HCT116 (cell line): Measurements from ENCODE around the gene CCDC106. TPM values are rescaled to one million over a fixed set of nuclear protein-coding genes. Genes with fewer than 3 reads are reported as not detected.
A peak's percentile ranks its signal among the peaks of the same experiment; 100 is the strongest.

Source experiments
- ATAC-seq: fragments of 200-7000 bp; cut with Tn5 transposase; 2 replicates; pipeline ENCODE4 v1.9.1; 2020; ENCODE audit warnings: mild to moderate bottlenecking, moderate library complexity
- BruUV-seq: library from RNA; stranded (reverse); fragments of 400-500 nt; replicated peaks from 2 replicates; lab custom pipeline; 2021; lab: Mats Ljungman, UMichigan
- CTCF ChIA-PET: fragments of 300-600 bp; sonication (Branson Sonifier 250); formaldehyde crosslinking; loops from one replicate; lab custom pipeline; 2021; ENCODE audit warnings: antibody characterized with exemption; lab: Charles Lee
- POLR2A ChIA-PET: fragments of 300-600, 350-600 bp; sonication (Branson Sonifier 250); formaldehyde crosslinking; loops from one replicate; lab custom pipeline; 2021; ENCODE audit warnings: antibody characterized with exemption; lab: Charles Lee
- RAD21 ChIA-PET, 2 experiments: fragments of 300-600 bp; sonication (Branson Sonifier 250); formaldehyde crosslinking; loops; one replicate each; lab custom pipeline; 2023; ENCODE audit warnings: low total read pairs in 2 of 2; ENCODE audit not compliant: uncharacterized antibody in 2 of 2, unreplicated experiment in 2 of 2, low non-redundant PET in 1 of 2; lab: Charles Lee
- DNase-seq: peaks from one replicate; pipeline ENCODE4 v3.0.0-alpha.2; 2010; ENCODE audit warnings: low read depth, low spot score
- H2AFZ ChIP-seq: fragments of 200-600 bp; shearing (Covaris generic), sonication (generic); 2 replicates; pipeline ENCODE4 v1.6.1; 2017; ENCODE audit warnings: low read depth, mixed run types, mixed read lengths, antibody characterized with exemption, low read length; ENCODE audit not compliant: poor library complexity, severe bottlenecking
- H3K27ac ChIP-seq: 2 replicates; pipeline ENCODE4 v1.5.1; 2012; ENCODE audit warnings: low read depth, low read length
- H3K27me3 ChIP-seq: fragments of 200-600 bp; sonication (generic); 2 replicates; pipeline ENCODE4 v1.6.1; 2016; ENCODE audit warnings: mixed run types, low read length, mixed read lengths; ENCODE audit not compliant: insufficient read depth
- H3K36me3 ChIP-seq, 2 experiments: fragments of 200-500 bp in 1 of 2; fragments of 200-600 bp in 1 of 2; sonication (Bioruptor generic) in 1 of 2; sonication (generic) in 1 of 2; 2 replicates each; pipeline versions ENCODE4 v1.5.1 to v1.6.1; 2014 to 2016; ENCODE audit warnings: low read length in 2 of 2, inconsistent platforms in 1 of 2, mixed read lengths in 1 of 2, mixed run types in 1 of 2; ENCODE audit not compliant: insufficient read depth in 2 of 2, control insufficient read depth in 1 of 2
- H3K4me1 ChIP-seq, 2 experiments: fragments of 200-600 bp in 1 of 2; sonication (generic) in 1 of 2; 2 replicates each; pipeline versions ENCODE4 v1.5.1 to v1.6.1; 2012 to 2017; ENCODE audit warnings: low read length in 2 of 2, inconsistent platforms in 1 of 2, mild to moderate bottlenecking in 1 of 2, mixed read lengths in 1 of 2, mixed run types in 1 of 2, moderate library complexity in 1 of 2; ENCODE audit not compliant: insufficient read depth in 2 of 2, control insufficient read depth in 1 of 2
- H3K4me2 ChIP-seq: fragments of 200-600 bp; sonication (generic); 2 replicates; pipeline ENCODE4 v1.6.1; 2017; ENCODE audit warnings: mixed run types, low read length, mixed read lengths
- H3K4me3 ChIP-seq, 2 experiments: fragments of 200-600 bp in 1 of 2; sonication (generic) in 1 of 2; replicated peaks in 1 of 2; 2 replicates each; pipeline ENCODE4 v1.5.1; 2011 to 2016; ENCODE audit warnings: low read length in 2 of 2, control low read depth in 1 of 2, low read depth in 1 of 2, mild to moderate bottlenecking in 1 of 2, mixed read lengths in 1 of 2, mixed run types in 1 of 2
- H3K79me2 ChIP-seq: fragments of 200-600 bp; sonication (generic); 2 replicates; pipeline ENCODE4 v1.6.1; 2017; ENCODE audit warnings: mild to moderate bottlenecking, mixed run types, low read length, moderate library complexity, mixed read lengths; ENCODE audit not compliant: insufficient read depth
- H3K9ac ChIP-seq: fragments of 200-600 bp; sonication (generic); 2 replicates; pipeline ENCODE4 v1.6.1; 2016; ENCODE audit warnings: low read length, mixed read lengths
- H3K9me2 ChIP-seq: fragments of 200-600 bp; sonication (generic), shearing (Covaris generic); 2 replicates; pipeline ENCODE4 v1.6.1; 2017; ENCODE audit warnings: mixed run types, mild to moderate bottlenecking, moderate library complexity; ENCODE audit not compliant: insufficient read depth
- H3K9me3 ChIP-seq, 2 experiments: fragments of 200-500 bp in 1 of 2; fragments of 200-600 bp in 1 of 2; sonication (Bioruptor generic) in 1 of 2; sonication (generic) in 1 of 2; 2 replicates each; pipeline ENCODE4 v1.6.1; 2014 to 2017; ENCODE audit warnings: low read length in 2 of 2, mixed read lengths in 2 of 2, inconsistent platforms in 1 of 2, low read depth in 1 of 2, mild to moderate bottlenecking in 1 of 2, mixed run types in 1 of 2, moderate library complexity in 1 of 2; ENCODE audit not compliant: control insufficient read depth in 1 of 2, insufficient read depth in 1 of 2
- H4K20me1 ChIP-seq: fragments of 200-600 bp; sonication (generic), shearing (Covaris generic); 2 replicates; pipeline ENCODE4 v1.6.1; 2017; ENCODE audit warnings: mixed run types, mild to moderate bottlenecking, moderate library complexity; ENCODE audit not compliant: insufficient read depth
- CEBPB ChIP-seq: IDR thresholded peaks from 2 replicates; pipeline ENCODE4 v1.6.1; 2012; ENCODE audit warnings: low read depth
- EGR1 ChIP-seq: IDR thresholded peaks from 2 replicates; pipeline ENCODE4 v1.6.1; 2012; ENCODE audit warnings: low read depth
- FOSL1 ChIP-seq: IDR thresholded peaks from 2 replicates; pipeline ENCODE4 v1.6.1; 2012; ENCODE audit warnings: low read depth
- POLR2AphosphoS5 ChIP-seq: IDR thresholded peaks from 2 replicates; pipeline ENCODE4 v1.6.1; 2011; ENCODE audit warnings: mild to moderate bottlenecking, low read depth, low read length, moderate library complexity
- RAD21 ChIP-seq: IDR thresholded peaks from 2 replicates; pipeline ENCODE4 v1.6.1; 2012; ENCODE audit warnings: low read depth, mild to moderate bottlenecking
- REST ChIP-seq: IDR thresholded peaks from 2 replicates; pipeline ENCODE4 v1.6.1; 2012; ENCODE audit warnings: low read depth
- SP1 ChIP-seq: IDR thresholded peaks from 2 replicates; pipeline ENCODE4 v1.6.1; 2012; ENCODE audit warnings: low read depth
- YY1 ChIP-seq: IDR thresholded peaks from 2 replicates; pipeline ENCODE4 v1.6.1; 2011; ENCODE audit warnings: low read length, low read depth, moderate library complexity, mild to moderate bottlenecking; ENCODE audit not compliant: insufficient replicate concordance; ENCODE audit errors: extremely low read depth
- ZFX ChIP-seq: fragments of 450-650 bp; IDR thresholded peaks from 2 replicates; pipeline ENCODE4 v1.6.1; 2017
- intact Hi-C: fragments of 100-400 bp; cut with micrococcal nuclease; formaldehyde crosslinking; loops from 2 replicates; pipeline ENCODE4 v1.10.0; 2022
- total RNA-seq: library from RNA; stranded (reverse); gene quantifications from one replicate; pipeline ENCODE4 v1.2.1, GENCODE V29; 2021; ENCODE audit not compliant: unreplicated experiment
- TF ChIP-seq, protein P1 (sequence below): IDR thresholded peaks from 2 replicates; pipeline ENCODE4 v1.6.1; 2012

The CCDC106 gene
- total RNA-seq, 1 experiment from 2014 or later = 1.0 TPM

- Histone ChIP-seq H3K27me3 (no peaks in the 10 kb centered on the region), H3K9me2 (no peaks in the 10 kb centered on the region), H3K27ac (peak overlapping the region; percentile 83), H3K4me3 (peak overlapping the region; percentile 56 to 67)
- DNase-seq = peak; percentile 98
- CTCF ChIA-PET = interaction anchor here (1.0 to 2.5 kb wide), 8 partner anchors 11 to 452 kb away, joined by 4 to 14 read pairs (median 6); no protein-coding TSS in a partner anchor
- peak; percentile 74 for TF ChIP-seq ZFX
- peak; percentile 7; the same call in 1 of the 2 replicates for TF ChIP-seq SP1
- no peak for TF ChIP-seq RAD21
- peak; percentile 44 for TF ChIP-seq POLR2AphosphoS5
- TF ChIP-seq, all 23 proteins: peak for 3
- BruUV-seq = no TSS peak
- peaks cover 3 to 18% of the 10 kb centered on the region in 2 experiments for H3K36me3 ChIP-seq
- H3K4me1 ChIP-seq = peaks cover 21 to 33% of the 10 kb centered on the region in 2 experiments; a peak in 3 of 4 replicates
- peak overlapping the region; percentile 96 for H3K4me2 ChIP-seq
- ATAC-seq = peak; percentile 79
- no peaks in the 10 kb centered on the region for H4K20me1 ChIP-seq
- ChIA-PET POLR2A (interaction anchor here (0.5 to 1.8 kb wide), 15 partner anchors 8 to 593 kb away, joined by 3 to 9 read pairs (median 3); partner anchors contain the start of genes U2AF2, ZNF581, ZNF628 and ZNF784), RAD21 (no interaction called here)
- no peak overlapping the region for H2AFZ ChIP-seq
- H3K9me3 ChIP-seq = no peaks in the 10 kb centered on the region
- peaks cover 4% of the 10 kb centered on the region; the same call in 1 of the 2 replicates for H3K79me2 ChIP-seq
- H3K9ac ChIP-seq = peak overlapping the region; percentile 80
- intact Hi-C loops = loop anchor here (1.0 kb wide), 1 partner anchor 25 kb away; the partner anchor contains the start of gene ZNF784
These were observed 49.1 kb upstream of the CCDC106 start for GRCh38 chr19:55598719-55599467.

- H3K27ac ChIP-seq = peak within 1 kb of the TSS; percentile 83
- H2AFZ ChIP-seq = peak within 1 kb of the TSS; percentile 57
- intact Hi-C loops = loop anchor here (1.0 kb wide), 1 partner anchor 25 kb away; the partner anchor contains the start of gene ZNF784
- peaks cover 4% of the 10 kb centered on the region; the same call in 1 of the 2 replicates for H3K79me2 ChIP-seq
- peaks cover 24 to 39% of the 10 kb centered on the region in 2 experiments for H3K4me1 ChIP-seq
- no peaks in the 10 kb centered on the region for H3K9me3 ChIP-seq
- no peaks in the 10 kb centered on the region for H3K27me3 ChIP-seq
- H3K36me3 ChIP-seq = peaks cover 3 to 18% of the 10 kb centered on the region in 2 experiments
- ChIA-PET RAD21 (interaction anchor here (0.6 kb wide), 2 partner anchors 20 to 84 kb away, joined by 3 read pairs; no protein-coding TSS in a partner anchor), POLR2A (interaction anchor here (0.6 to 1.8 kb wide), 13 partner anchors 9 to 123 kb away, joined by 3 to 9 read pairs (median 4); partner anchors contain the start of genes U2AF2, ZNF581, ZNF628 and ZNF784), CTCF (interaction anchor here (1.0 to 2.5 kb wide), 8 partner anchors 12 to 453 kb away, joined by 4 to 14 read pairs (median 6); no protein-coding TSS in a partner anchor)
- peak within 1 kb of the TSS; percentile 56 to 67 for H3K4me3 ChIP-seq
- peak; percentile 97 for DNase-seq
- no peaks in the 10 kb centered on the region for H4K20me1 ChIP-seq
- peak; percentile 80 for TF ChIP-seq SP1
- peak; percentile 89; the same call in 1 of the 2 replicates for TF ChIP-seq EGR1
- TF ChIP-seq REST = no peak
- no peak for TF ChIP-seq FOSL1
- no peak for TF ChIP-seq CEBPB
- TF ChIP-seq, protein P1, sequence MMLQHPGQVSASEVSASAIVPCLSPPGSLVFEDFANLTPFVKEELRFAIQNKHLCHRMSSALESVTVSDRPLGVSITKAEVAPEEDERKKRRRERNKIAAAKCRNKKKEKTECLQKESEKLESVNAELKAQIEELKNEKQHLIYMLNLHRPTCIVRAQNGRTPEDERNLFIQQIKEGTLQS = no peak
- TF ChIP-seq YY1 = peak; percentile 98
- no peaks in the 10 kb centered on the region for H3K9me2 ChIP-seq
- no TSS peak for BruUV-seq
- H3K9ac ChIP-seq = peak within 1 kb of the TSS; percentile 80
- H3K4me2 ChIP-seq = peak within 1 kb of the TSS; percentile 96
- ATAC-seq = peak; percentile 78
These were observed 48.6 kb upstream of the CCDC106 start, which contains the start of gene FIZ1 for GRCh38 chr19:55599468-55599841. FIZ1 (minus strand) TSS chr19:55599517; CDS start chr19:55597865, 1,652 bp downstream.
